Measurements from ENCODE around the gene ARHGAP31. TPM values are rescaled to one million over a fixed set of nuclear protein-coding genes. Genes with fewer than 3 reads are reported as not detected.
"Not testable (repeated sequence)": the region's sequence is repeated elsewhere in the genome, so short reads cannot be mapped to it uniquely, and the experiment has no call there.

Gene ARHGAP31
- total RNA-seq, 3 donors from 2014 or later (not counting 1 experiment from before 2014, with no cell fraction given) = 4.1 to 8.4 (median 8.4) TPM

DNA sequence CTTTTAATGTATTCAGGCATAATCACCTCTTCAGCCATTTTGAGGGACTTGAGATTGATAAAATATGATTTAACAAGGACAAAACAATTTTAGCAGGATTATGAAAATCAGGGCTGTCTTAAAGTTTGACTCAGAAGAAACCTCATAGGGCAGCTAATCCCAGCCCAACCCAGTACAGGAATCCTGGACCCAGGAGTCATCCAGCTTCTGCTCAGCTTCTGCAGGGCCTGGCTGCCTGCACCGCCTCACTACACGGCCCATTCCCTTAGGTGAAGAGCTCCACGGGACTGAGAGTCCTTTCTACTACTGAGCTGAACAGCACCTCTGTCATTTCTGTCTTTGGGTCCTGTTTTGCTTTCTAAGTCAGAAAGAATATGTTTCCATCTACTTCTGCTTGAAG is 37.5 kb downstream of the ARHGAP31 start:
- no peaks in the 10 kb centered on the region for H3K36me3 Mint-ChIP-seq
- peaks cover 4 to 6% of the 10 kb centered on the region in 2 donors for H3K4me1 Mint-ChIP-seq
- Histone ChIP-seq H3K9me3 (ENCODE audit: control insufficient read depth, insufficient read depth, low read length) (no peaks in the 10 kb centered on the region), H3K27me3 (ENCODE audit: control insufficient read depth, insufficient read depth, low read length) (no peaks in the 10 kb centered on the region), H3K36me3 (ENCODE audit: control insufficient read depth, insufficient read depth, low read length) (no peaks in the 10 kb centered on the region), H3K27ac (ENCODE audit: low read length) (no peak overlapping the region), H3K4me1 (ENCODE audit: control insufficient read depth, insufficient read depth, low read length) (no peaks in the 10 kb centered on the region), H3K4me3 (ENCODE audit: low read length) (no peak overlapping the region)
- no peak overlapping the region for H3K27ac Mint-ChIP-seq
- intact Hi-C loops (cut with micrococcal nuclease) = no loop called here
- H3K4me3 Mint-ChIP-seq = no peak overlapping the region
- peaks cover 0 to 2% of the 10 kb centered on the region in 2 donors for H3K27me3 Mint-ChIP-seq (ENCODE audit: low read depth in 2 of 2)
- ATAC-seq (no peak), DNase-seq (no peak)
- H3K9me3 Mint-ChIP-seq = no peaks in the 10 kb centered on the region
- TF ChIP-seq CTCF (IDR thresholded peaks at IDR 0.05) = no peak
- WGBS (ENCODE audit: insufficient coverage) = 92% methylated on average over 3 of the region's 3 CpGs

DNA sequence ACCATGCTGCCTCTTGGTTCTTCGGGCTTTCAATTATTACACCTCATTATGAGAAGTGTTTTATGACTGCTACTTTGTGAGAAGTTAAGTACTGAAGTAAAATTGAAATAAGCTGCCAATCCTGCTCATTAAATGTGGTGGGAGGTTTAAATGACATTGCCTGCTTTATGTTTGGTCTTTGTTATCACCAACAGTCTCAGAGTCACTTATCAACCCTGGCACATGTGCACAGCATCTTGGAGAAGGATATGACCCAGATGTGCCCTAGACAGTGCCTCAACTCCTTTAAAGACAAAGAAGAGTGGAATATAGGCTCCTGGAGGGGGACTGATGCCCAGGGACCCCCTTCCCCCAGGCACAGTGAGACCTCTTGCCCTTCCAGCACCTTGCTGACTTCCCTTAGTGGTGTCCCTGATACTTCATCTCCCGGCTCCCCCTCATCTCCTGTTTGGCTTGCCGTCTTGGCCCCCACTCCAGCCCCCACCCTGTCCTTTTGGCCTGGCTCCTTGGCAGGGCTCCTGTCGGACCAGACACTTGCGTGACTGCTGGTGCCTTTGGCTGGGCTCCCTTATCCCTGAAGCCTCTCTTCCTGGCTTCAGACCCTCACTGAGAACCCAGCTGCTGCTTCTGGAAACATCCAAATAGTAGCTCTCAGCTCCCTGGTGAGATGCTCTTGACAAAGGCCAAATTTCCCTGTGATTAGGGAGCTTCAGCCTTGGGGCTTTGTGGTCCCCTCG is 39.8 kb downstream of the ARHGAP31 start:
- Mint-ChIP-seq H3K27ac (no peak overlapping the region), H3K4me1 (peaks cover 4 to 6% of the 10 kb centered on the region in 2 donors), H3K4me3 (no peak overlapping the region), H3K27me3 (ENCODE audit: low read depth in 2 of 2) (peaks cover 0 to 2% of the 10 kb centered on the region in 2 donors), H3K9me3 (no peaks in the 10 kb centered on the region), H3K36me3 (no peaks in the 10 kb centered on the region)
- DNase-seq (no peak), ATAC-seq (no peak)
- intact Hi-C loops (cut with micrococcal nuclease) = no loop called here
- Histone ChIP-seq H3K36me3 (ENCODE audit: control insufficient read depth, insufficient read depth, low read length) (no peaks in the 10 kb centered on the region), H3K9me3 (ENCODE audit: control insufficient read depth, insufficient read depth, low read length) (no peaks in the 10 kb centered on the region), H3K27ac (ENCODE audit: low read length) (no peak overlapping the region), H3K4me1 (ENCODE audit: control insufficient read depth, insufficient read depth, low read length) (no peaks in the 10 kb centered on the region), H3K4me3 (ENCODE audit: low read length) (no peak overlapping the region), H3K27me3 (ENCODE audit: control insufficient read depth, insufficient read depth, low read length) (no peaks in the 10 kb centered on the region)
- TF ChIP-seq CTCF (IDR thresholded peaks at IDR 0.05) = no peak
- WGBS (ENCODE audit: insufficient coverage) = 98% methylated on average over 5 of the region's 6 CpGs

GRCh38 chr3:119336823-119337222 is 42.6 kb downstream of the ARHGAP31 start:
- Histone ChIP-seq H3K27ac (ENCODE audit: low read length) (no peak overlapping the region), H3K4me1 (ENCODE audit: control insufficient read depth, insufficient read depth, low read length) (no peaks in the 10 kb centered on the region), H3K9me3 (ENCODE audit: control insufficient read depth, insufficient read depth, low read length) (no peaks in the 10 kb centered on the region), H3K36me3 (ENCODE audit: control insufficient read depth, insufficient read depth, low read length) (no peaks in the 10 kb centered on the region), H3K4me3 (ENCODE audit: low read length) (no peak overlapping the region), H3K27me3 (ENCODE audit: control insufficient read depth, insufficient read depth, low read length) (no peaks in the 10 kb centered on the region)
- H3K4me3 Mint-ChIP-seq = no peak overlapping the region
- H3K27ac Mint-ChIP-seq = no peak overlapping the region
- TF ChIP-seq CTCF (IDR thresholded peaks at IDR 0.05) = no peak
- peaks cover 0 to 2% of the 10 kb centered on the region in 2 donors for H3K27me3 Mint-ChIP-seq (ENCODE audit: low read depth in 2 of 2)
- H3K36me3 Mint-ChIP-seq = no peaks in the 10 kb centered on the region
- WGBS (ENCODE audit: insufficient coverage) = 98% methylated on average over 4 of the region's 5 CpGs
- ATAC-seq (no peak), DNase-seq (no peak)
- no peaks in the 10 kb centered on the region for H3K9me3 Mint-ChIP-seq
- H3K4me1 Mint-ChIP-seq = peaks cover 4 to 6% of the 10 kb centered on the region in 2 donors
- intact Hi-C loops (cut with micrococcal nuclease) = no loop called here

- H3K9me3 Mint-ChIP-seq; H3K36me3 Mint-ChIP-seq; H3K27ac Mint-ChIP-seq; ATAC-seq; H3K27ac ChIP-seq (ENCODE audit: low read length); H3K36me3 ChIP-seq (ENCODE audit: control insufficient read depth, insufficient read depth, low read length); H3K4me3 Mint-ChIP-seq; H3K4me1 Mint-ChIP-seq; intact Hi-C loops (cut with micrococcal nuclease); H3K27me3 ChIP-seq (ENCODE audit: control insufficient read depth, insufficient read depth, low read length); H3K27me3 Mint-ChIP-seq (ENCODE audit: low read depth in 2 of 2); DNase-seq; H3K4me1 ChIP-seq (ENCODE audit: control insufficient read depth, insufficient read depth, low read length); H3K9me3 ChIP-seq (ENCODE audit: control insufficient read depth, insufficient read depth, low read length); H3K4me3 ChIP-seq (ENCODE audit: low read length): not testable (repeated sequence)
- WGBS (ENCODE audit: insufficient coverage) = 95% methylated on average over 6 of the region's 6 CpGs
Observed at GRCh38 chr3:119337407-119337806, 43.2 kb downstream of the ARHGAP31 start.

All from natural killer cell (primary cell).